ENCODE results near the gene GRIK5. TPM values are rescaled to one million over a fixed set of nuclear protein-coding genes. Genes with fewer than 3 reads are reported as not detected.

GRIK5 gene
- total and polyA plus RNA-seq, 7 experiments from 2014 or later: 0.09 to 3.5 (median 0.74) TPM; not detected in 1

DNA sequence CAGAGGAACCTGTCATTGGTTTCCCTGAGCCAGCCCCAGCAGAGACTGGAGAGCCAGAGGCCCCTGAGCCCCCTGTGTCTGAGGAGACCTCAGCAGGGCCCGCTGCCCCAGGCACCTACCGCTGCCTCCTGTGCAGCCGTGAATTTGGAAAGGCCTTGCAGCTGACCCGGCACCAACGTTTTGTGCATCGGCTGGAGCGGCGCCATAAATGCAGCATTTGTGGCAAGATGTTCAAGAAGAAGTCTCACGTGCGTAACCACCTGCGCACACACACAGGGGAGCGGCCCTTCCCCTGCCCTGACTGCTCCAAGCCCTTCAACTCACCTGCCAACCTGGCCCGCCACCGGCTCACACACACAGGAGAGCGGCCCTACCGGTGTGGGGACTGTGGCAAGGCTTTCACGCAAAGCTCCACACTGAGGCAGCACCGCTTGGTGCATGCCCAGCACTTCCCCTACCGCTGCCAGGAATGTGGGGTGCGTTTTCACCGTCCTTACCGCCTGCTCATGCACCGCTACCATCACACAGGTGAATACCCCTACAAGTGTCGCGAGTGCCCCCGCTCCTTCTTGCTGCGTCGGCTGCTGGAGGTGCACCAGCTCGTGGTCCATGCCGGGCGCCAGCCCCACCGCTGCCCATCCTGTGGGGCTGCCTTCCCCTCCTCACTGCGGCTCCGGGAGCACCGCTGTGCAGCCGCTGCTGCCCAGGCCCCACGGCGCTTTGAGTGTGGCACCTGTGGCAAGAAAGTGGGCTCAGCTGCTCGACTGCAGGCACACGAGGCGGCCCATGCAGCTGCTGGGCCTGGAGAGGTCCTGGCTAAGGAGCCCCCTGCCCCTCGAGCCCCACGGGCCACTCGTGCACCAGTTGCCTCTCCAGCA, 10.1 kb upstream of the GRIK5 start:
- H3K4me1 ChIP-seq (ENCODE audit: control insufficient read depth in 2 of 2, insufficient read depth in 2 of 2, low read length in 2 of 2): peaks cover 15 to 18% of the 10 kb centered on the region in 2 donors
- no peaks in the 10 kb centered on the region for H3K9me3 ChIP-seq (ENCODE audit: control insufficient read depth in 2 of 3, low read length in 3 of 3)
- DNase-seq: no peak
- no peak overlapping the region for H3K27ac ChIP-seq (ENCODE audit: low read depth, low read length)
- H3K36me3 ChIP-seq (ENCODE audit: control insufficient read depth in 2 of 3, insufficient read depth in 3 of 3, low read length in 3 of 3): peaks cover 0 to 45% (median 0%) of the 10 kb centered on the region in 3 experiments
- intact Hi-C loops (cut with micrococcal nuclease): loop anchor here (5.0 to 10.0 kb wide), 2 partner anchors 195 to 342 kb away; partner anchors contain the start of gene ARHGEF1 (in 2 of the 2)
- Mint-ChIP-seq H3K4me1 (peaks cover 31 to 44% (median 40%) of the 10 kb centered on the region in 7 donors), H3K9me3 (no peaks in the 10 kb centered on the region), H3K4me3 (no peak overlapping the region), H3K27ac (peak overlapping the region in 2 of 9 donors; percentile 8 to 77), H3K27me3 (peaks cover 0 to 2% (median 0%) of the 10 kb centered on the region in 5 donors), H3K36me3 (peaks cover 0 to 25% (median 8%) of the 10 kb centered on the region in 5 donors)
- ATAC-seq: no peak
- CTCF ChIA-PET: no interaction called here
- POLR2A ChIA-PET: interaction anchor here (0.6 kb wide), 1 partner anchor 17 kb away, joined by 5 read pairs; no protein-coding TSS in a partner anchor
- H3K4me3 ChIP-seq (ENCODE audit: low read length): no peak overlapping the region
- H3K27me3 ChIP-seq (ENCODE audit: control insufficient read depth in 2 of 2, insufficient read depth in 2 of 2, low read length in 2 of 2): no peaks in the 10 kb centered on the region

GRCh38 chr19:42079276-42079669, 9.3 kb upstream of the GRIK5 start:
- Mint-ChIP-seq H3K4me1 (peaks cover 32 to 50% (median 45%) of the 10 kb centered on the region in 7 donors), H3K9me3 (no peaks in the 10 kb centered on the region), H3K27ac (peak overlapping the region in 2 of 9 donors; percentile 8 to 59), H3K27me3 (peaks cover 0 to 2% (median 0%) of the 10 kb centered on the region in 5 donors), H3K4me3 (no peak overlapping the region), H3K36me3 (peaks cover 0 to 25% (median 7%) of the 10 kb centered on the region in 5 donors)
- Histone ChIP-seq H3K4me3 (ENCODE audit: low read length) (no peak overlapping the region), H3K9me3 (ENCODE audit: control insufficient read depth in 2 of 3, low read length in 3 of 3) (no peaks in the 10 kb centered on the region), H3K27me3 (ENCODE audit: control insufficient read depth in 2 of 2, insufficient read depth in 2 of 2, low read length in 2 of 2) (no peaks in the 10 kb centered on the region), H3K36me3 (ENCODE audit: control insufficient read depth in 2 of 3, insufficient read depth in 3 of 3, low read length in 3 of 3) (peaks cover 0 to 45% (median 0%) of the 10 kb centered on the region in 3 experiments), H3K4me1 (ENCODE audit: control insufficient read depth in 2 of 2, insufficient read depth in 2 of 2, low read length in 2 of 2) (peaks cover 19 to 24% of the 10 kb centered on the region in 2 donors), H3K27ac (ENCODE audit: low read depth, low read length) (no peak overlapping the region)
- intact Hi-C loops (cut with micrococcal nuclease): loop anchor here (5.0 to 10.0 kb wide), 2 partner anchors 194 to 343 kb away; partner anchors contain the start of gene ARHGEF1 (in 2 of the 2)
- ChIA-PET CTCF (interaction anchor here (0.9 kb wide), 1 partner anchor 57 kb away, joined by 3 read pairs; no protein-coding TSS in a partner anchor), POLR2A (interaction anchor here (0.6 kb wide), 1 partner anchor 172 kb away, joined by 3 read pairs; no protein-coding TSS in a partner anchor)
- no peak for ATAC-seq
- no peak for DNase-seq

GRCh38 chr19:42078538-42079275, 8.7 kb upstream of the GRIK5 start:
- ATAC-seq (no peak), DNase-seq (no peak)
- CTCF ChIA-PET: interaction anchor here (0.9 kb wide), 1 partner anchor 58 kb away, joined by 3 read pairs; no protein-coding TSS in a partner anchor
- peaks cover 0 to 2% (median 0%) of the 10 kb centered on the region in 5 donors for H3K27me3 Mint-ChIP-seq
- peaks cover 32 to 50% (median 45%) of the 10 kb centered on the region in 7 donors for H3K4me1 Mint-ChIP-seq
- Histone ChIP-seq H3K9me3 (ENCODE audit: control insufficient read depth in 2 of 3, low read length in 3 of 3) (no peaks in the 10 kb centered on the region), H3K4me1 (ENCODE audit: control insufficient read depth in 2 of 2, insufficient read depth in 2 of 2, low read length in 2 of 2) (peaks cover 19 to 24% of the 10 kb centered on the region in 2 donors), H3K27ac (ENCODE audit: low read depth, low read length) (no peak overlapping the region), H3K36me3 (ENCODE audit: control insufficient read depth in 2 of 3, insufficient read depth in 3 of 3, low read length in 3 of 3) (peaks cover 0 to 45% (median 0%) of the 10 kb centered on the region in 3 experiments), H3K4me3 (ENCODE audit: low read length) (no peak overlapping the region), H3K27me3 (ENCODE audit: control insufficient read depth in 2 of 2, insufficient read depth in 2 of 2, low read length in 2 of 2) (no peaks in the 10 kb centered on the region)
- POLR2A ChIA-PET: interaction anchor here (0.6 kb wide), 1 partner anchor 173 kb away, joined by 3 read pairs; no protein-coding TSS in a partner anchor
- intact Hi-C loops (cut with micrococcal nuclease): loop anchor here (5.0 to 10.0 kb wide), 2 partner anchors 194 to 344 kb away; partner anchors contain the start of gene ARHGEF1 (in 2 of the 2)
- H3K4me3 Mint-ChIP-seq: peak overlapping the region in 7 of 10 donors; percentile 25 to 99 (median 93)
- H3K27ac Mint-ChIP-seq: peak overlapping the region in 5 of 9 donors; percentile 76 to 100 (median 94)
- H3K36me3 Mint-ChIP-seq: peaks cover 0 to 25% (median 7%) of the 10 kb centered on the region in 5 donors
- H3K9me3 Mint-ChIP-seq: no peaks in the 10 kb centered on the region

DNA sequence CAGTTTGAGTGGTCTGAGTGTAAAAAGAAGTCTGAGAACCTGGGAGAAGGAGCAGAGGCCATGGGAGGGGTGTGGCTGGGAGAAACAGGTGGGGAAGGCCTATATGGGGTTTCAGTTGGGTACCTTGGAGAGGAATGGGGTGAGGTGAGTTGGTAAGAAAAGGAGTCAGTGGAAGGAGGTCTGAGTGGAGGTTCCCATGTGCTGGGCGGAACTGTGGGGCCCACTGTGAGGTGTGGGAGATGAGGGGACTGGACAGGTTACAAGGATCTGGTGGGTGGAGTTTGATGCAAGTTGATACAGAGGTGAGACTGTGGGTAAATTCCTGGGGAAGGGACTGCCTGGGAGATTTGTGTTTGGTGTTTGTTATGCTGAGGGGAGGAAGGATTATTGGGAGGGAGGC, 8.1 kb upstream of the GRIK5 start:
- H3K36me3 Mint-ChIP-seq: peaks cover 0 to 25% (median 7%) of the 10 kb centered on the region in 5 donors
- ChIA-PET CTCF (no interaction called here), POLR2A (no interaction called here)
- H3K9me3 Mint-ChIP-seq: no peaks in the 10 kb centered on the region
- intact Hi-C loops (cut with micrococcal nuclease): loop anchor here (5.0 to 10.0 kb wide), 2 partner anchors 193 to 344 kb away; partner anchors contain the start of gene ARHGEF1 (in 2 of the 2)
- H3K4me1 ChIP-seq (ENCODE audit: control insufficient read depth in 2 of 2, insufficient read depth in 2 of 2, low read length in 2 of 2): peaks cover 19 to 24% of the 10 kb centered on the region in 2 donors
- no peak for ATAC-seq
- peak overlapping the region; percentile 97 for H3K27ac ChIP-seq (ENCODE audit: low read depth, low read length)
- peaks cover 0 to 45% (median 0%) of the 10 kb centered on the region in 3 experiments for H3K36me3 ChIP-seq (ENCODE audit: control insufficient read depth in 2 of 3, insufficient read depth in 3 of 3, low read length in 3 of 3)
- peaks cover 32 to 52% (median 45%) of the 10 kb centered on the region in 7 donors for H3K4me1 Mint-ChIP-seq
- no peaks in the 10 kb centered on the region for H3K9me3 ChIP-seq (ENCODE audit: control insufficient read depth in 2 of 3, low read length in 3 of 3)
- peak overlapping the region; percentile 20 to 100 (median 83) for H3K27ac Mint-ChIP-seq
- no peak overlapping the region for H3K4me3 ChIP-seq (ENCODE audit: low read length)
- H3K27me3 ChIP-seq (ENCODE audit: control insufficient read depth in 2 of 2, insufficient read depth in 2 of 2, low read length in 2 of 2): no peaks in the 10 kb centered on the region
- peaks cover 0 to 2% (median 0%) of the 10 kb centered on the region in 5 donors for H3K27me3 Mint-ChIP-seq
- DNase-seq: no peak
- H3K4me3 Mint-ChIP-seq: peak overlapping the region; percentile 89 to 100 (median 94)

- H3K9me3 ChIP-seq (ENCODE audit: control insufficient read depth in 2 of 3, low read length in 3 of 3): no peaks in the 10 kb centered on the region
- H3K9me3 Mint-ChIP-seq: no peaks in the 10 kb centered on the region
- ChIA-PET CTCF (interaction anchor here (0.6 kb wide), 1 partner anchor 1763 kb away, joined by 3 read pairs; no protein-coding TSS in a partner anchor), POLR2A (interaction anchor here (0.5 to 1.7 kb wide), 14 partner anchors 8 to 1728 kb away, joined by 3 to 6 read pairs (median 3); partner anchors contain the start of genes C19orf47 and PLD3)
- H3K36me3 Mint-ChIP-seq: peaks cover 0 to 18% (median 4%) of the 10 kb centered on the region in 5 donors
- H3K4me1 Mint-ChIP-seq: peaks cover 27 to 48% (median 39%) of the 10 kb centered on the region in 7 donors
- DNase-seq: peak in 1 of 9 donors; percentile 50
- H3K27ac ChIP-seq (ENCODE audit: low read depth, low read length): peak overlapping the region; percentile 97
- no peaks in the 10 kb centered on the region for H3K27me3 ChIP-seq (ENCODE audit: control insufficient read depth in 2 of 2, insufficient read depth in 2 of 2, low read length in 2 of 2)
- H3K4me3 Mint-ChIP-seq: peak overlapping the region; percentile 89 to 100 (median 94)
- peak overlapping the region; percentile 82 to 100 (median 98) for H3K27ac Mint-ChIP-seq
- peaks cover 0 to 37% (median 0%) of the 10 kb centered on the region in 3 experiments for H3K36me3 ChIP-seq (ENCODE audit: control insufficient read depth in 2 of 3, insufficient read depth in 3 of 3, low read length in 3 of 3)
- H3K4me1 ChIP-seq (ENCODE audit: control insufficient read depth in 2 of 2, insufficient read depth in 2 of 2, low read length in 2 of 2): peaks cover 19 to 24% of the 10 kb centered on the region in 2 donors
- ATAC-seq: no peak
- intact Hi-C loops (cut with micrococcal nuclease): loop anchor here (1.0 to 10.0 kb wide), 7 partner anchors 56 to 346 kb away; partner anchors contain the start of genes ARHGEF1 (in 2 of the 2), MEGF8 (in 2 of the 2), GSK3A (in 1 of the 2) and POU2F2 (in 1 of the 2)
- H3K27me3 Mint-ChIP-seq: peaks cover 0 to 7% (median 0%) of the 10 kb centered on the region in 5 donors
- peak overlapping the region; percentile 70 for H3K4me3 ChIP-seq (ENCODE audit: low read length)
Observed at GRCh38 chr19:42076380-42076944, 6.5 kb upstream of the GRIK5 start.
